Astrocyte (in vitro differentiated cells and primary cell): ENCODE data around the gene ZNF79.

ENCODE experiments used
- CTCF ChIP-seq: IDR thresholded peaks from 2 replicates; pipeline ENCODE4 v1.5.1; 2011; ENCODE audit warnings: low read depth, mild to moderate bottlenecking, inconsistent platforms, low read length, moderate library complexity; ENCODE audit not compliant: insufficient read depth
- EZH2 ChIP-seq: IDR thresholded peaks from 2 replicates; pipeline ENCODE4 v1.6.1; 2012; ENCODE audit warnings: mild to moderate bottlenecking, low read length, inconsistent platforms; ENCODE audit not compliant: insufficient read depth

- TF ChIP-seq CTCF (no peak), EZH2 (no peak)
Observed at GRCh38 chr9:127407492-127407843, 16.7 kb upstream of the ZNF79 start.
